ENCODE results near the gene PRKN. TPM values are rescaled to one million over a fixed set of nuclear protein-coding genes. Genes with fewer than 3 reads are reported as not detected.

PRKN gene
- polyA plus RNA-seq, 3 donors: 0.41 to 16.8 (median 2.1) TPM

DNA sequence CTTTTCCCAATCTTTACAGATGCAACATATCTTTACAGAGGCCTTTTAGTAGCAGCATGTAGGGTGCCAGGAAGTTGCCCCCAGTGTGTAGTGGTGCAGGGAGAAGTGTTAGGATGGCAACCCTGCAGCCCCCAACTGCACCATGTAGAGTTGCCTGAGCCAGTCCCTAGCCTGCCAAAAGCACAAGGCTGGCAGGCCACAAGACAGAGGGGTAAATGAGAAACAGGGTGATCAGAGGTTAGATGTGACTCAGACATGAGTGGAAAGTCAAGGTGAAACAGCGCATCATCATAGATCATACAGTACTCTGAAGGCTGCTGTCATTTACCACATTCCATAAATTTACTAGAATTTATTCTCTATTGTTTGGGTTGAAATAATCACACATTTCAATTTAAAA lies 467.5 kb downstream of the PRKN start:
- 97 to 100% (median 98%) methylated on average over 1 of the region's 1 CpG for WGBS, 3 donors
- no peak overlapping the region for H3K27ac ChIP-seq (ENCODE audit: low read depth, low read length)

- 89 to 93% (median 91%) methylated on average over 7 of the region's 7 CpGs for WGBS, 3 donors
- no peak overlapping the region for H3K27ac ChIP-seq (ENCODE audit: low read depth, low read length)
Observed at GRCh38 chr6:162258647-162259046, 468.9 kb downstream of the PRKN start.

DNA sequence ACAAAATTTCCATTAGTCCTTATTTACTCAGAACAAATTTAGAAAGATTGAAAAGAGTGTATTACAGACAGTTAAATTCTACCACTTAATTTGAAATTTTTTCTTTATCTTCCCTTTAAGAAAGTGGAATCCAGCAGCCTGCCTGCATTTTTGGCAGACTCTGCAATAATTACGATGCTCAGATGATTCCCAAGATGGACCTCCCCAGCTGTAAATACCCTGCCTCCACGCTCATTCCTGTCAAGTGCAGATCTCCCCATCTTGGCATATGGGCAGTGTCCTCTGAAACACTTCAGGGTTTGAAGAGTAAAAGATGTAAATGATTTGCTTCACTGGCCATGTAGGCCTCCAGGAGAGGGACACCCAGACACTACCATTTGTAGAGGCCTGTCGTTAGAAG lies 471.2 kb downstream of the PRKN start:
- no peak overlapping the region for H3K27ac ChIP-seq (ENCODE audit: low read depth, low read length)
- WGBS, 3 donors: 66 to 87% (median 69%) methylated on average over 3 of the region's 3 CpGs

GRCh38 chr6:162251257-162251656 lies 476.3 kb downstream of the PRKN start:
- 70 to 82% (median 80%) methylated on average over 3 of the region's 3 CpGs for WGBS, 3 donors

GRCh38 chr6:162249907-162250642 lies 477.5 kb downstream of the PRKN start:
- 70 to 85% (median 84%) methylated on average over 11 of the region's 11 CpGs for WGBS, 3 donors
- no peak overlapping the region for H3K27ac ChIP-seq (ENCODE audit: low read depth, low read length)

More at GRCh38 chr6:162251257-162251656, 476.3 kb downstream of the PRKN start:
- H3K27ac ChIP-seq (ENCODE audit: low read depth, low read length): no peak overlapping the region

DNA sequence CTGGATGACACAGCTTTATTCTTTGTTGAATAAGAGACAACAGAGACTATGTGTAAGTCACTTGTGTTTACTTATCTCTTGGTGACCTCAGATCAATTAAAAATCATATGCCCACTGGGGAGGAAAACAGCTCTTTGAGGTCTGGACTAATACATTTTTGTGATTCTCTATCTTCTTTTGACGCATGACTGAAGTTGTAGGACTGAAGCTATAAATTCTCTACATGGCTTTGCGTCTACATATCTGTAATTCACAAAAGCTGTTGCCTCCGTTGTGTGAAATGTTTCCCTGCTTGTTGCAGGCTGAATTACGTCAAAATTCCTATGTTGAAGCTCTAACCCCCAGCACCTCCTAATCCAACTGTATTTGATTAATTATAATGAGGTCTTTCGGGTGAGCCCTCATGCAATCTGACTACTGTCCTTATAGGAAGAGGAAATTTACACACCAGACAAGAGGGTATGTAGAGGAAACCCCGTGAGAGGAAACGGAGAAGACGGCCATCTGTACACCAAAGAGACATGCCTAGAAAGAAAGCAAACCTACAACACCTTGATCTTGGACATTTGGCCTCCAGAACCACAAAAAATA lies 481.6 kb downstream of the PRKN start:
- WGBS, 3 donors: 86 to 90% (median 88%) methylated on average over 8 of the region's 8 CpGs

DNA sequence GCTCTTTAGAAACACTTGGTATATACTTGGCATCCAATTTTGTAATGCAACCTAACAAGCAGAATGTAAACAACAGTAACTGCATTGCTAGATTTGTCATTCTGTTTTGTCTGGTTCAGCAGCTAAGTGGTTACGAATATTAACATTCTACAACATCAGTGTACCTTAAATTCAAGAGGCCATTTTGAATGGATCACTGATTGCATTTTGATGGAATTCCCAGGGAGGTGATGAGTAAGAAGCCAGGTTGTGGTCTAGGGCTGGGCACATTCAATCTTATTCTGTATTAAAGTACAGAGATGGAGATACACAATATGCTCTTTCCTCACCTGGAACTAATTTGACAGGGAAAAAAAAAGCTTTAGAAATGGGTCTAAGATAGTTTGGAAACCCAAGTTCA lies 483.5 kb downstream of the PRKN start:
- no peak overlapping the region for H3K27ac ChIP-seq (ENCODE audit: low read depth, low read length)
- 86 to 94% (median 94%) methylated on average over 1 of the region's 1 CpG for WGBS, 3 donors

More for the DNA sequence above, 481.6 kb downstream of the PRKN start:
- no peak overlapping the region for H3K27ac ChIP-seq (ENCODE audit: low read depth, low read length)

DNA sequence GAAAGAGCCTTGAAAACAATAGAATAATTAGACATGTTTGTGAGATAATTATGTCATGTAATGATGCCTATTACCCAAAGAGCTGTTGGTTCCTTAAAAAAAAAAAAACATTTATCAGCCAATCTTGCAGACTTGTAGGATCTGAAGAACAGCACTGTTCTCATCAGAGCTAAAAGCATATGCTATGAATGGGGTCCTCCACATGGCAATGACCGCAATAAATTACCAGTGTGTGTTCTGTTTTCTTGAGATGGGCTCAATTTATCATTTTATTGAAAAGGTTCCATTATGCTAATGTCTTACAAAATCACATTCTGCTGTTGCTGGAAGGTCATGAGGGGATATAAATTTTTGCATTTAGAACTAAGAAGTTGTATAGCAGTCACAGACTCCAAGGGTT lies 484.7 kb downstream of the PRKN start:
- H3K27ac ChIP-seq (ENCODE audit: low read depth, low read length): no peak overlapping the region
- 95 to 97% (median 96%) methylated on average over 1 of the region's 1 CpG for WGBS, 3 donors

DNA sequence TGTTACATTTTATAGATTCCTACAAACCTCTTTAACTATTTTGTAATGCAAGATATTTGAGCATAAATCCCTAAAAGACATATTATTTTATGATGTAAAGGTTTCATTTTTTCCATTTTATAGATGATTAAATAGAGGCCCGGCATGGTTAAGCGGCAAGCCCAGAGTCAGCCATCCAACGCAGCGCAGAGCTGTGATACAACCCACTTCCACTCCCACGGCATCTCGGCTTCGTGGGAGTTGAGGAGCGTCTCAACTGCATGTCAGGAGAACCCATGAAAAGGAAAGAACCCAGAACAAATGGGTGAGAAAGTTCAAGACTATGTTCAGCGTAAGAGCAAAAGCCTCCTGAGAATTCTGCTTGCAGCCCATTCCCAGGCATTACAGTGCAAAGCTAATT lies 488.2 kb downstream of the PRKN start:
- H3K27ac ChIP-seq (ENCODE audit: low read depth, low read length): no peak overlapping the region
- WGBS, 3 donors: 92 to 96% (median 96%) methylated on average over 9 of the region's 9 CpGs

DNA sequence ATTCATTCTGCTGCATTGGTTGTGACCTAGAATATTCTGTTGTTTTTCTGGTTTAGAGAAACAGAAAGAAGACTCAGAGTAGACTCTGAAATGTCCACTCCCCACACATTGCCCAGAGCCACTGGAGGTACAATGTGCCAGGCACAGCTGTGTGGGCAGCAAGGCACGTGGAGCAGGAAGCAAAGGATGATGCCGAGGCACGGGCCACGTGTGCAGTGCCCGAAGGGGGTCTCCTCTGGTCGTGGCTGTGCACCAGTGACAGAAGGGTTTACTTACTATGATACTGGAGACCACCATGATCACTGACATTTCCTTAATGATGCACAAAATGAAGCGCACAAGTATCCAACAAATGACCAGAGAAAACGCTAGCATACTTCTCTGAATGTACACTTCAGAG lies 488.9 kb downstream of the PRKN start:
- no peak overlapping the region for H3K27ac ChIP-seq (ENCODE audit: low read depth, low read length)
- 88 to 94% (median 89%) methylated on average over 8 of the region's 8 CpGs for WGBS, 3 donors

DNA sequence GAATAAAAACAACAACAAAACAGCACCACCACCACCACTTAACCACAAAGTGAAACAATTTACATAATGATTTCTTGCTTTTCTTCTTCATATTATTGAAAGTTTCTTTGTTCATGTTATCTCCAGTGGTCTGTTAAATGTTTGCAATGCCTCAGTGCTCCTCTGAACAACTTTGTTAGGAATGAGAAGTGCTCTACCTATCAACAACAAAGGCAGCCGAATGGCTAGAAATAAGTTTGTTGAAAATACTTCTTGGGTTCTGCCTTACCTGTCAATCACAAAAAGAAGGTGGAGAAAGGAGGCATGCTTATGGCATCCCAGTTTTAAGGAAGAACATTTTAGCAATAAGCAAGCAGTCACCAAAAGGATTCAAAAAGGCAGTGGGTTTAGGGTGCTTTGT lies 490.2 kb downstream of the PRKN start:
- 75 to 82% (median 81%) methylated on average over 1 of the region's 1 CpG for WGBS, 3 donors

DNA sequence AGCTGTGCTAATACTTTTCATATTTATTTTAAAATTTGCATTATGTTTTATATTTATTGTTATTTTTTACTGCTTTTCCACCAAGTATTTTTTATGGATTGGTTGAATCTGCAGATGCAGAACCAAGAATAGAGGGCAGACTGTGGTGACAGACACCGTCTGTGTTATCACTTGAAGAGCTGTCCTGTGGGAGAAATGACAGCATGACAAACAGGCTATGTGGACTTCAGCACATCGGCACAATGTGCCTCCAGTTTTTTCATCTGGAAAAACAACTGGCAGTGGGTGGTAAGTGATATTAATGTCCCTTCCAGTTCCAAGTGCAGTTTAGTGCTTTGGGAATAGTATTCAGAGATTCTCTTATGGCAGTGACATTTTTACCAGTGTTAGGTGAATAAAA lies 492.9 kb downstream of the PRKN start:
- no peak overlapping the region for H3K27ac ChIP-seq (ENCODE audit: low read depth, low read length)

More for the DNA sequence above, 490.2 kb downstream of the PRKN start:
- no peak overlapping the region for H3K27ac ChIP-seq (ENCODE audit: low read depth, low read length)

DNA sequence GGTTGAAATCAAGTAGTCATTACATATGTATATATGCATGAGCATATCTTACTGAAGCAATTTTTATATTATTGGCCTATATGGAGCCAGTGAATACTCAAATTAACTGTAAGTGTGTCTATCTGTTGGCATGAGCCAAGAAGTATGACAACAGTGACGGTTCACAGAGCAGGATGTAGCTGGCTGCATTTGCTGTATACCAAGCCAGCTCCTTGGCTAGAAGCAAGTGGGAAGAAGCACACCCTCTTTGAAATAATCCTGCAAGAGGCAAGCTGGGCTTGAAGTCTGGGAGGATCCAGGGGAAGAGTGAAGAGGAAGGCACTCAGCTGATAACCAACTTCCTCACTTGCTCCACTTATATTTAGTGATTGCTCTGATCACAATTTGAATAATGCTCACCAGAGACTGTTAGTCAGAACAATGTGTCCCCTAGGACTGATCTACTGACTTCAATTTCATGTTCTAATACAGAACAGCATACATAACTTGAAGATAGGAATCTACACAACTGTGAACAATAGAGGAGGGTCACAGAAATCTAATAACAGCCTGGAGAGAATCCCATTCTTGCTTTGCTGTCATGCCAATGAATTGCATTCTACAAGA lies 497.3 kb downstream of the PRKN start:
- WGBS, 3 donors: 30 to 43% (median 39%) methylated on average over 1 of the region's 1 CpG
- H3K27ac ChIP-seq (ENCODE audit: low read depth, low read length): no peak overlapping the region

More for the DNA sequence above, 492.9 kb downstream of the PRKN start:
- 30 to 87% (median 70%) methylated on average over 2 of the region's 2 CpGs for WGBS, 3 donors

GRCh38 chr6:162229093-162229492 lies 498.5 kb downstream of the PRKN start:
- 92 to 98% (median 95%) methylated on average over 2 of the region's 2 CpGs for WGBS, 3 donors
- no peak overlapping the region for H3K27ac ChIP-seq (ENCODE audit: low read depth, low read length)

DNA sequence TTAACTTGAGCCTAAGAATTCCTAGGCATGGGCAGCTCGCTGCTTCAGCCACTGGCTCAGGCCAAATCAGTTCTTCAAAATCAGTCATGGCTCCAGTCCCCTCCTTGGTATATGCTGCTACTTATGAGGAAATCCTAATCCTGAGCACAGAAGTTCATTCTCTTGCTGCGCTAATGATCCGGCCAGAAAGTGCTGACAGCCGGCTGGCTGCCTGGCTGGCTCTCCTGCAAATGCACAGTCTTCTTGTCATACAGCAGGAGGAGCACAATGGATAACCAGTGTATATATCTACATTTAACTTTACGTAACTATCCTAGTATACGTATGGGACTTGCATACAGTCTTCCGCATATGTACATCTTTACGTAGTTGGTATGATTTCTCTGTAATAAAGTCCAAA lies 500.8 kb downstream of the PRKN start:
- WGBS, 3 donors: 94 to 97% (median 97%) methylated on average over 8 of the region's 8 CpGs
- no peak overlapping the region for H3K27ac ChIP-seq (ENCODE audit: low read depth, low read length)

DNA sequence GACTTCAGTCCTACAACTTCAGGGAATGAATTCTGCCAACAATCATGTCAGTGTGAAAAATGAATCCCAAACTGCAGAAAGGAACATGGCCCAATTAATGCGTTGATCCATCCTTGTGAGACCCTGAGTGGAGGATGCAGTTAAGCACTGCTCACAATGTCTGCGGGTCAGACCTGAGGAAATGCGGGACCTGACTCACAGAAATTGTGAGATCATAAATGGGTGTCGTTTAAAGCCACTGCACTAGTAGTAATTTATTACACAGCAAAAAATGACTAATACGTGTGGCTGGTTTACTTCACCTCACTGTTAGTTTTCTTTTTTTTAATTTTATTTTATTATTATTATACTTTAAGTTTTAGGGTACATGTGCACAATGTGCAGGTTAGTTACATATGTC lies 505.0 kb downstream of the PRKN start:
- H3K27ac ChIP-seq (ENCODE audit: low read depth, low read length): no peak overlapping the region
- WGBS, 3 donors: 84 to 92% (median 85%) methylated on average over 5 of the region's 5 CpGs

- WGBS, 3 donors: 93 to 96% (median 95%) methylated on average over 4 of the region's 4 CpGs
Observed at GRCh38 chr6:162220876-162221275, 506.7 kb downstream of the PRKN start.

GRCh38 chr6:162219266-162219665 lies 508.3 kb downstream of the PRKN start:
- 82 to 90% (median 89%) methylated on average over 4 of the region's 4 CpGs for WGBS, 3 donors
- no peak overlapping the region for H3K27ac ChIP-seq (ENCODE audit: low read depth, low read length)

More at GRCh38 chr6:162220876-162221275, 506.7 kb downstream of the PRKN start:
- H3K27ac ChIP-seq (ENCODE audit: low read depth, low read length): no peak overlapping the region

GRCh38 chr6:162217811-162218493 lies 509.6 kb downstream of the PRKN start:
- 86 to 88% (median 86%) methylated on average over 11 of the region's 11 CpGs for WGBS, 3 donors
- no peak overlapping the region for H3K27ac ChIP-seq (ENCODE audit: low read depth, low read length)

All from adipose tissue (tissue), 3 donors.